HEK293 (cell line): ENCODE results near the gene FRMD4A.

Experiments
- CTCF ChIA-PET: fragments of 350-600 bp; formaldehyde crosslinking; extraction: SDS; loops from one replicate; lab custom pipeline; 2021; ENCODE audit warnings: antibody characterized with exemption; lab: Yijun Ruan, JAX
- POLR2A ChIA-PET: fragments of 300-600 bp; formaldehyde crosslinking; extraction: SDS; loops from one replicate; lab custom pipeline; 2020; ENCODE audit warnings: antibody characterized with exemption, inconsistent platforms; lab: Yijun Ruan, JAX
- H3K27ac ChIP-seq: fragments of 200-500 bp; sonication (Bioruptor generic); 2 replicates; pipeline ENCODE4 v1.5.1; 2014; ENCODE audit warnings: low read depth, low read length, control low read depth, inconsistent platforms; ENCODE audit errors: extremely low read depth
- H3K36me3 ChIP-seq, 2 experiments: fragments of 200-500 bp in 1 of 2; sonication (Bioruptor generic) in 1 of 2; 1 replicate in 1 of 2; 2 replicates in 1 of 2; pipeline ENCODE4 v1.5.1; 2014 to 2017; ENCODE audit warnings: inconsistent platforms in 2 of 2, low read length in 2 of 2; ENCODE audit not compliant: control insufficient read depth in 2 of 2, insufficient read depth in 1 of 2
- H3K4me1 ChIP-seq: fragments of 200-500 bp; sonication (Bioruptor generic); 2 replicates; pipeline ENCODE4 v1.5.1; 2014; ENCODE audit warnings: mild to moderate bottlenecking, low read length, inconsistent platforms; ENCODE audit not compliant: control insufficient read depth, insufficient read depth
- H3K4me3 ChIP-seq: 2 replicates; pipeline ENCODE4 v1.5.1; 2011; ENCODE audit warnings: low read depth, mild to moderate bottlenecking, control low read depth, low read length, moderate library complexity
- H3K9me3 ChIP-seq: fragments of 200-500 bp; sonication (Bioruptor generic); 2 replicates; pipeline ENCODE4 v1.5.1; 2014; ENCODE audit warnings: low read depth, low read length, inconsistent platforms; ENCODE audit not compliant: control insufficient read depth, insufficient read depth
- GLIS1 ChIP-seq: fragments of 450-650 bp; formaldehyde crosslinking; IDR thresholded peaks from 2 replicates; pipeline ENCODE4 v1.5.1; 2016; ENCODE audit warnings: missing biosample characterization, missing genetic modification characterization
- SETDB1 ChIP-seq: IDR thresholded peaks from one replicate; pipeline ENCODE4 v1.6.1; 2017; ENCODE audit warnings: mild to moderate bottlenecking, low read length, moderate library complexity, mixed read lengths; ENCODE audit not compliant: insufficient read length
- WT1 ChIP-seq: fragments of 450-650 bp; formaldehyde crosslinking; IDR thresholded peaks from 2 replicates; pipeline ENCODE4 v1.5.1; 2016; ENCODE audit warnings: missing biosample characterization, missing genetic modification characterization
- YY2 ChIP-seq: fragments of 450-650 bp; formaldehyde crosslinking; IDR thresholded peaks from 2 replicates; pipeline ENCODE4 v1.5.1; 2016; ENCODE audit warnings: missing biosample characterization, missing genetic modification characterization
- ZBTB20 ChIP-seq: fragments of 450-650 bp; formaldehyde crosslinking; IDR thresholded peaks from 2 replicates; pipeline ENCODE4 v1.5.1; 2016; ENCODE audit warnings: missing biosample characterization, missing genetic modification characterization
- ZBTB44 ChIP-seq: fragments of 450-650 bp; IDR thresholded peaks from 2 replicates; pipeline ENCODE4 v1.5.1; 2018; ENCODE audit warnings: missing biosample characterization, mild to moderate bottlenecking, missing genetic modification characterization
- ZBTB6 ChIP-seq: fragments of 450-650 bp; formaldehyde crosslinking; IDR thresholded peaks from 2 replicates; pipeline ENCODE4 v1.5.1; 2017; ENCODE audit warnings: missing biosample characterization, missing genetic modification characterization
- ZFHX2 ChIP-seq: fragments of 450-650 bp; formaldehyde crosslinking; conservative IDR thresholded peaks from 2 replicates; pipeline ENCODE4 v1.5.1; 2016; ENCODE audit warnings: missing biosample characterization, missing genetic modification characterization
- ZIC2 ChIP-seq: fragments of 450-650 bp; formaldehyde crosslinking; IDR thresholded peaks from 2 replicates; pipeline ENCODE4 v1.5.1; 2016; ENCODE audit warnings: missing biosample characterization, missing genetic modification characterization
- ZNF202 ChIP-seq: fragments of 450-650 bp; formaldehyde crosslinking; IDR thresholded peaks from 2 replicates; pipeline ENCODE4 v1.5.1; 2016; ENCODE audit warnings: missing biosample characterization, missing genetic modification characterization, borderline replicate concordance
- ZNF24 ChIP-seq: fragments of 450-650 bp; formaldehyde crosslinking; IDR thresholded peaks from 2 replicates; pipeline ENCODE4 v1.5.1; 2016; ENCODE audit warnings: missing biosample characterization, missing genetic modification characterization
- ZNF311 ChIP-seq: fragments of 450-650 bp; formaldehyde crosslinking; IDR thresholded peaks from 2 replicates; pipeline ENCODE4 v1.5.1; 2017; ENCODE audit warnings: missing biosample characterization, missing genetic modification characterization, borderline replicate concordance
- ZNF335 ChIP-seq: fragments of 450-650 bp; formaldehyde crosslinking; conservative IDR thresholded peaks from 2 replicates; pipeline ENCODE4 v1.5.1; 2016; ENCODE audit warnings: missing biosample characterization, missing genetic modification characterization
- ZNF362 ChIP-seq: fragments of 450-650 bp; formaldehyde crosslinking; IDR thresholded peaks from 2 replicates; pipeline ENCODE4 v1.5.1; 2016; ENCODE audit warnings: missing biosample characterization, missing genetic modification characterization
- ZNF426 ChIP-seq: fragments of 450-650 bp; formaldehyde crosslinking; IDR thresholded peaks from 2 replicates; pipeline ENCODE4 v1.5.1; 2017; ENCODE audit warnings: missing biosample characterization, missing genetic modification characterization, mild to moderate bottlenecking, inconsistent platforms, moderate library complexity
- ZNF514 ChIP-seq: fragments of 450-650 bp; formaldehyde crosslinking; IDR thresholded peaks from 2 replicates; pipeline ENCODE4 v1.5.1; 2016; ENCODE audit warnings: missing biosample characterization, missing genetic modification characterization
- ZNF596 ChIP-seq: fragments of 450-650 bp; IDR thresholded peaks from 2 replicates; pipeline ENCODE4 v1.5.0; 2018; ENCODE audit warnings: missing biosample characterization, mild to moderate bottlenecking, missing genetic modification characterization, moderate library complexity
- ZNF600 ChIP-seq: fragments of 450-650 bp; formaldehyde crosslinking; IDR thresholded peaks from 2 replicates; pipeline ENCODE4 v1.5.1; 2016; ENCODE audit warnings: missing biosample characterization, missing genetic modification characterization
- ZNF658 ChIP-seq: fragments of 450-650 bp; formaldehyde crosslinking; IDR thresholded peaks from 2 replicates; pipeline ENCODE4; 2016; ENCODE audit warnings: missing biosample characterization, missing genetic modification characterization
- ZNF664 ChIP-seq: fragments of 450-650 bp; formaldehyde crosslinking; IDR thresholded peaks from 2 replicates; pipeline ENCODE4 v1.5.1; 2016; ENCODE audit warnings: missing biosample characterization, missing genetic modification characterization
- ZNF768 ChIP-seq: fragments of 450-650 bp; formaldehyde crosslinking; IDR thresholded peaks from 2 replicates; pipeline ENCODE4 v1.5.1; 2018; ENCODE audit warnings: missing biosample characterization, mild to moderate bottlenecking, missing genetic modification characterization

FRMD4A gene

GRCh38 chr10:14010769-14011574, 319.8 kb downstream of the FRMD4A start:
- Histone ChIP-seq H3K36me3 (no peaks in the 10 kb centered on the region), H3K4me1 (peaks cover 9% of the 10 kb centered on the region), H3K27ac (no peak overlapping the region), H3K4me3 (no peak overlapping the region), H3K9me3 (no peaks in the 10 kb centered on the region)
- TF ChIP-seq YY2 (no peak), ZNF768 (tag by site-specific recombination) (peak; percentile 73; the same call in 1 of the 2 replicates), ZNF664 (no peak), SETDB1 (no peak)
- ChIA-PET CTCF (no interaction called here), POLR2A (no interaction called here)

- H3K27ac ChIP-seq, result peak overlapping the region; percentile 44
- H3K4me3 ChIP-seq, result peak overlapping the region; percentile 30
- TF ChIP-seq ZNF596 (no peak), WT1 (tag by site-specific recombination) (peak; percentile 83), ZNF311 (tag by site-specific recombination) (no peak), ZNF600 (tag by site-specific recombination) (peak; percentile 77), ZNF335 (tag by site-specific recombination) (no peak), ZNF658 (no peak), ZNF514 (tag by site-specific recombination) (no peak), ZNF426 (tag by site-specific recombination) (no peak), ZBTB20 (peak; percentile 97), ZBTB44 (tag by site-specific recombination) (peak; percentile 66), ZBTB6 (tag by site-specific recombination) (no peak), ZNF24 (tag by site-specific recombination) (no peak), ZFHX2 (tag by site-specific recombination) (0 out of 2 replicates have a peak, but pooled peaks have one; percentile 36), ZNF202 (no peak), ZIC2 (tag by site-specific recombination) (no peak), YY2 (no peak), ZNF362 (no peak), GLIS1 (tag by site-specific recombination) (peak; percentile 48)
- TF ChIP-seq, all 188 proteins: peak for 6
- no peaks in the 10 kb centered on the region for H3K36me3 ChIP-seq
- no peaks in the 10 kb centered on the region for H3K9me3 ChIP-seq
- CTCF ChIA-PET, result no interaction called here
- POLR2A ChIA-PET, result no interaction called here
- H3K4me1 ChIP-seq, result peaks cover 9% of the 10 kb centered on the region
These were observed 320.6 kb downstream of the FRMD4A start for GRCh38 chr10:14010101-14010558.
